ENCODE data around the gene CCSAP.

Gene CCSAP

GRCh38 chr1:229287267-229287666, 55.6 kb downstream of the CCSAP start:
- DNase-seq (ENCODE audit: low read depth in 2 of 2): no peak

- DNase-seq (ENCODE audit: low read depth in 2 of 2): no peak
Observed at GRCh38 chr1:229286099-229286766, 56.6 kb downstream of the CCSAP start.

GRCh38 chr1:229285440-229285839, 57.4 kb downstream of the CCSAP start:
- no peak for DNase-seq (ENCODE audit: low read depth in 2 of 2)

- no peak for DNase-seq (ENCODE audit: low read depth in 2 of 2)
Observed at GRCh38 chr1:229284887-229285286, 58.0 kb downstream of the CCSAP start.

- no peak for DNase-seq (ENCODE audit: low read depth in 2 of 2)
Observed at GRCh38 chr1:229283183-229283611, 59.6 kb downstream of the CCSAP start.

- no peak for DNase-seq (ENCODE audit: low read depth in 2 of 2)
Observed at GRCh38 chr1:229282295-229282823, 60.5 kb downstream of the CCSAP start.

GRCh38 chr1:229281339-229281926, 61.4 kb downstream of the CCSAP start:
- no peak for DNase-seq (ENCODE audit: low read depth in 2 of 2)

- no peak for DNase-seq (ENCODE audit: low read depth in 2 of 2)
Observed at GRCh38 chr1:229280921-229281320, 61.9 kb downstream of the CCSAP start.

GRCh38 chr1:229280037-229280828, 62.6 kb downstream of the CCSAP start:
- no peak for DNase-seq (ENCODE audit: low read depth in 2 of 2)

GRCh38 chr1:229279242-229279641, 63.6 kb downstream of the CCSAP start:
- DNase-seq (ENCODE audit: low read depth in 2 of 2): no peak

- no peak for DNase-seq (ENCODE audit: low read depth in 2 of 2)
Observed at GRCh38 chr1:229278120-229278741, 64.6 kb downstream of the CCSAP start.

GRCh38 chr1:229275005-229275404, 67.8 kb downstream of the CCSAP start:
- no peak for DNase-seq (ENCODE audit: low read depth in 2 of 2)

- no peak for DNase-seq (ENCODE audit: low read depth in 2 of 2)
Observed at GRCh38 chr1:229273507-229274232, 69.2 kb downstream of the CCSAP start.

- no peak for DNase-seq (ENCODE audit: low read depth in 2 of 2)
Observed at GRCh38 chr1:229272164-229273158, 70.4 kb downstream of the CCSAP start.

- DNase-seq (ENCODE audit: low read depth in 2 of 2): peak; percentile 37
Observed at GRCh38 chr1:229271448-229272159, 71.2 kb downstream of the CCSAP start.
